Sigmoid colon (tissue), 7 donors: ENCODE measurements around the gene TCERG1L. TPM values are rescaled to one million over a fixed set of nuclear protein-coding genes. Genes with fewer than 3 reads are reported as not detected.
A peak's percentile ranks its signal among the peaks of the same experiment; 100 is the strongest.

Source experiments
- DNase-seq: peaks from one replicate; pipeline ENCODE4 v3.0.0-alpha.2; 2019
- H3K27ac ChIP-seq, 4 donors: fragments of 200-600 bp; sonication (generic); one replicate each; pipeline ENCODE4 v1.5.1; 2016 to 2019; ENCODE audit warnings: mild to moderate bottlenecking in 1 of 4
- H3K27me3 ChIP-seq, 3 donors: fragments of 200-600 bp; sonication (generic); one replicate each; pipeline ENCODE4 v1.5.1; 2019; ENCODE audit warnings: mild to moderate bottlenecking in 1 of 3
- H3K36me3 ChIP-seq, 4 donors: fragments of 200-600 bp; sonication (generic); one replicate each; pipeline ENCODE4 v1.5.1; 2016 to 2019
- H3K4me1 ChIP-seq, 4 donors: fragments of 200-600 bp; sonication (generic); one replicate each; pipeline ENCODE4 v1.5.1; 2017 to 2019
- H3K4me3 ChIP-seq, 4 donors: fragments of 200-600 bp; sonication (generic); one replicate each; pipeline ENCODE4 v1.5.1; 2017 to 2019; ENCODE audit warnings: mild to moderate bottlenecking in 2 of 4, moderate library complexity in 1 of 4
- H3K9me3 ChIP-seq, 4 donors: fragments of 200-600 bp in 3 of 4; sonication (generic) in 3 of 4; one replicate each; pipeline versions ENCODE4 v1.5.1 to v1.6.1; 2013 to 2019
- CTCF ChIP-seq, 4 experiments: fragments of 450-650 bp in 3 of 4; fragments of 200-600 bp in 1 of 4; IDR thresholded peaks; one replicate each; pipeline ENCODE4 v1.5.1; 2016 to 2019; ENCODE audit warnings: antibody characterized with exemption in 4 of 4, mild to moderate bottlenecking in 3 of 4, moderate library complexity in 2 of 4
- EP300 ChIP-seq, 4 donors: sonication (generic); formaldehyde crosslinking; IDR thresholded peaks; one replicate each; pipeline ENCODE4 v1.6.1; 2017; ENCODE audit warnings: antibody characterized with exemption in 4 of 4
- POLR2A ChIP-seq, 2 donors: fragments of 450-650 bp; IDR thresholded peaks; one replicate each; pipeline ENCODE4 v1.6.1; 2016; ENCODE audit warnings: antibody characterized with exemption in 2 of 2, mild to moderate bottlenecking in 2 of 2, moderate library complexity in 2 of 2
- POLR2AphosphoS5 ChIP-seq, 4 donors: sonication (generic); formaldehyde crosslinking; IDR thresholded peaks; one replicate each; pipeline ENCODE4 v1.6.1; 2017; ENCODE audit warnings: antibody characterized with exemption in 4 of 4
- WGBS, 2 donors: extraction: QIAGEN DNeasy Blood & Tissue Kit; methylation state at CpG; one replicate each; pipeline ENCODE4 v1.1.7; 2013; 5-methylcytosine and 5-hydroxymethylcytosine counted together
- intact Hi-C: fragments of 100-400 bp; cut with DNase I; formaldehyde crosslinking; loops from one replicate; pipeline ENCODE4 v1.15.1; 2023
- polyA plus RNA-seq, 3 donors: library from polyadenylated mRNA; stranded (reverse); fragments of 200-250 nt; gene quantifications; one replicate each; pipeline ENCODE4 v1.2.3, GENCODE V29; 2013
- total RNA-seq, 4 donors: library from RNA; depleted of rRNA; stranded (reverse); fragments of >200 nt; gene quantifications; one replicate each; pipeline ENCODE4 v1.1.0, GENCODE V29; 2016
- donor health status: healthy with polysubstance abuse.
- donor health status: Bipolar disorder and iron deficiency.
- donor health status: healthy.

The TCERG1L gene
- total and polyA plus RNA-seq, 7 donors = under 0.01 to 0.55 (median 0.10) TPM; not detected in 4

GRCh38 chr10:131162866-131163843 is 148.4 kb downstream of the TCERG1L start:
- H3K36me3 ChIP-seq = no peaks in the 10 kb centered on the region
- H3K27ac ChIP-seq = no peak overlapping the region
- peak; percentile 42 for DNase-seq
- no peaks in the 10 kb centered on the region for H3K9me3 ChIP-seq
- H3K4me3 ChIP-seq = no peak overlapping the region
- H3K27me3 ChIP-seq = peaks cover 0 to 7% (median 0%) of the 10 kb centered on the region in 3 donors
- TF ChIP-seq CTCF (IDR thresholded peaks at IDR 0.05) = no peak
- no peak for TF ChIP-seq POLR2AphosphoS5 (IDR thresholded peaks at IDR 0.05)
- no peak for TF ChIP-seq EP300 (IDR thresholded peaks at IDR 0.05)
- TF ChIP-seq POLR2A (IDR thresholded peaks at IDR 0.05) = no peak
- 55 to 71% methylated on average over 15 of the region's 15 CpGs for WGBS, 2 donors
- intact Hi-C loops = no loop called here
- H3K4me1 ChIP-seq = no peaks in the 10 kb centered on the region

- H3K4me1 ChIP-seq = no peaks in the 10 kb centered on the region
- no peaks in the 10 kb centered on the region for H3K9me3 ChIP-seq
- H3K27ac ChIP-seq = no peak overlapping the region
- H3K27me3 ChIP-seq = peaks cover 0 to 7% (median 0%) of the 10 kb centered on the region in 3 donors
- H3K36me3 ChIP-seq = no peaks in the 10 kb centered on the region
- peak; percentile 53 for DNase-seq
- no peak overlapping the region for H3K4me3 ChIP-seq
- TF ChIP-seq EP300 (IDR thresholded peaks at IDR 0.05) = no peak
- no peak for TF ChIP-seq CTCF (IDR thresholded peaks at IDR 0.05)
- no peak for TF ChIP-seq POLR2AphosphoS5 (IDR thresholded peaks at IDR 0.05)
- TF ChIP-seq POLR2A (IDR thresholded peaks at IDR 0.05) = no peak
- intact Hi-C loops = no loop called here
- 77 to 86% methylated on average over 6 of the region's 6 CpGs for WGBS, 2 donors
Observed at GRCh38 chr10:131162211-131162610, 149.3 kb downstream of the TCERG1L start.

GRCh38 chr10:131161087-131161486 is 150.4 kb downstream of the TCERG1L start:
- no peaks in the 10 kb centered on the region for H3K4me1 ChIP-seq
- no peak overlapping the region for H3K4me3 ChIP-seq
- no peak for DNase-seq
- H3K36me3 ChIP-seq = no peaks in the 10 kb centered on the region
- no peak for TF ChIP-seq POLR2AphosphoS5 (IDR thresholded peaks at IDR 0.05)
- TF ChIP-seq EP300 (IDR thresholded peaks at IDR 0.05) = no peak
- no peak for TF ChIP-seq CTCF (IDR thresholded peaks at IDR 0.05)
- no peak for TF ChIP-seq POLR2A (IDR thresholded peaks at IDR 0.05)
- no peak overlapping the region for H3K27ac ChIP-seq
- peaks cover 0 to 7% (median 0%) of the 10 kb centered on the region in 3 donors for H3K27me3 ChIP-seq
- WGBS, 2 donors = 93% methylated on average over 8 of the region's 8 CpGs
- intact Hi-C loops = no loop called here
- no peaks in the 10 kb centered on the region for H3K9me3 ChIP-seq

- H3K4me1 ChIP-seq = no peaks in the 10 kb centered on the region
- peak; percentile 48 for DNase-seq
- H3K4me3 ChIP-seq = no peak overlapping the region
- H3K9me3 ChIP-seq = no peaks in the 10 kb centered on the region
- 87 to 90% methylated on average over 19 of the region's 19 CpGs for WGBS, 2 donors
- intact Hi-C loops = no loop called here
- H3K27ac ChIP-seq = no peak overlapping the region
- H3K27me3 ChIP-seq = peaks cover 0 to 7% (median 0%) of the 10 kb centered on the region in 3 donors
- no peak for TF ChIP-seq EP300 (IDR thresholded peaks at IDR 0.05)
- no peak for TF ChIP-seq POLR2AphosphoS5 (IDR thresholded peaks at IDR 0.05)
- no peak for TF ChIP-seq CTCF (IDR thresholded peaks at IDR 0.05)
- no peak for TF ChIP-seq POLR2A (IDR thresholded peaks at IDR 0.05)
- no peaks in the 10 kb centered on the region for H3K36me3 ChIP-seq
Observed at GRCh38 chr10:131160219-131160875, 151.2 kb downstream of the TCERG1L start.
